HepG2 (cell line): ENCODE results near the gene ATP1A1. TPM values are rescaled to one million over a fixed set of nuclear protein-coding genes. Genes with fewer than 3 reads are reported as not detected.

ENCODE experiments used
- HNRNPUL1 ChIP-seq: fragments of 200-400 bp; formaldehyde crosslinking; IDR thresholded peaks from 2 replicates; pipeline ENCODE4 v1.6.1; 2017; ENCODE audit warnings: low read depth, mild to moderate bottlenecking, low read length, moderate library complexity
- IKZF1 ChIP-seq: fragments of 450-650 bp; IDR thresholded peaks from 2 replicates; pipeline ENCODE4 v1.7.1; 2016
- KAT2B ChIP-seq: fragments of 150-350 bp; IDR thresholded peaks from 2 replicates; pipeline ENCODE4 v1.6.1; 2014; ENCODE audit warnings: low read depth, low read length, borderline replicate concordance
- KLF9 ChIP-seq: IDR thresholded peaks from 2 replicates; pipeline ENCODE4 v1.6.1; 2016; ENCODE audit warnings: low read depth
- MIXL1 ChIP-seq: IDR thresholded peaks from 2 replicates; pipeline ENCODE4 v1.6.1; 2016
- NFIC ChIP-seq: IDR thresholded peaks from 2 replicates; pipeline ENCODE4 v1.6.1; 2012; ENCODE audit warnings: mild to moderate bottlenecking, low read length, inconsistent platforms
- REPIN1 ChIP-seq: sonication (generic); formaldehyde crosslinking; IDR thresholded peaks from 2 replicates; pipeline ENCODE4 v1.8.0; 2022; ENCODE audit warnings: missing genetic modification reagents, low read depth, mild to moderate bottlenecking, borderline replicate concordance
- SETDB1 ChIP-seq: sonication (generic); formaldehyde crosslinking; IDR thresholded peaks from 2 replicates; pipeline ENCODE4 v1.5.1; 2020; ENCODE audit warnings: missing genetic modification reagents, mild to moderate bottlenecking, borderline replicate concordance
- SRF ChIP-seq: IDR thresholded peaks from 2 replicates; pipeline ENCODE4 v1.6.1; 2011; ENCODE audit warnings: mild to moderate bottlenecking, low read depth, low read length, moderate library complexity
- TEAD2 ChIP-seq: sonication (generic); formaldehyde crosslinking; IDR thresholded peaks from 2 replicates; pipeline ENCODE4 v1.9.0; 2021; ENCODE audit warnings: missing genetic modification reagents
- ZBTB7B ChIP-seq: sonication (generic); formaldehyde crosslinking; IDR thresholded peaks from 2 replicates; pipeline ENCODE4 v1.4.0; 2020; ENCODE audit warnings: missing genetic modification reagents
- ZNF446 ChIP-seq: sonication (generic); formaldehyde crosslinking; IDR thresholded peaks from 2 replicates; pipeline ENCODE4 v1.5.0; 2020; ENCODE audit warnings: mild to moderate bottlenecking, missing genetic modification reagents
- ZNF589 ChIP-seq: sonication (generic); formaldehyde crosslinking; conservative IDR thresholded peaks from 2 replicates; pipeline ENCODE4 v1.8.0; 2022; ENCODE audit warnings: mild to moderate bottlenecking, moderate library complexity, missing genetic modification reagents
- ZNF724P ChIP-seq: sonication (generic); formaldehyde crosslinking; IDR thresholded peaks from 2 replicates; pipeline ENCODE4 v1.8.0; 2022; ENCODE audit warnings: missing genetic modification reagents, borderline replicate concordance
- ZNF788 ChIP-seq: sonication (generic); formaldehyde crosslinking; IDR thresholded peaks from 2 replicates; pipeline ENCODE4 v1.5.0; 2020; ENCODE audit warnings: mild to moderate bottlenecking, missing genetic modification reagents, borderline replicate concordance
- ZNF790 ChIP-seq: sonication (generic); formaldehyde crosslinking; IDR thresholded peaks from 2 replicates; pipeline ENCODE4 v1.8.0; 2022; ENCODE audit warnings: missing genetic modification reagents, mild to moderate bottlenecking, borderline replicate concordance
- polyA plus RNA-seq, 8 experiments: library from polyadenylated mRNA; depleted of rRNA in 3 of 8; stranded (reverse) in 7 of 8; unstranded in 1 of 8; fragments of >200 nt; fragmentation: Illumina TruSeq in 4 of 8; extraction: Trizol in 4 of 8; gene quantifications; 2 replicates each; pipeline versions ENCODE4 v1.2.1 to v1.2.3, GENCODE V29; 2011 to 2016; ENCODE audit warnings: low read depth in 4 of 8, missing spikeins in 1 of 8, mixed read lengths in 1 of 8; ENCODE audit not compliant: insufficient read depth in 1 of 8
- total RNA-seq, 5 experiments: library from RNA; depleted of rRNA; stranded (reverse); fragments of >200 nt; fragmentation: Illumina TruSeq; extraction: Trizol; gene quantifications; 2 replicates each; pipeline ENCODE4 v1.2.3, GENCODE V29; 2016; ENCODE audit warnings: low read depth in 1 of 5
- TF ChIP-seq, protein P1 (sequence below): sonication (generic); formaldehyde crosslinking; IDR thresholded peaks from 2 replicates; pipeline ENCODE4 v1.5.0; 2020; ENCODE audit warnings: mild to moderate bottlenecking, missing genetic modification reagents, moderate library complexity
- TF ChIP-seq, protein P2 (sequence below): sonication (generic); formaldehyde crosslinking; IDR thresholded peaks from 2 replicates; pipeline ENCODE4 v1.4.0; 2020; ENCODE audit warnings: missing genetic modification reagents
- TF ChIP-seq, protein P3 (sequence below): sonication (generic); formaldehyde crosslinking; IDR thresholded peaks from 2 replicates; pipeline ENCODE4 v1.5.1; 2020; ENCODE audit warnings: mild to moderate bottlenecking, missing genetic modification reagents, borderline replicate concordance

ATP1A1 gene
- total and polyA plus RNA-seq, 2 of the 13 experiments (the other 11 are each of a cell fraction or from before 2014, with no cell fraction given), result 280 to 705 TPM

DNA sequence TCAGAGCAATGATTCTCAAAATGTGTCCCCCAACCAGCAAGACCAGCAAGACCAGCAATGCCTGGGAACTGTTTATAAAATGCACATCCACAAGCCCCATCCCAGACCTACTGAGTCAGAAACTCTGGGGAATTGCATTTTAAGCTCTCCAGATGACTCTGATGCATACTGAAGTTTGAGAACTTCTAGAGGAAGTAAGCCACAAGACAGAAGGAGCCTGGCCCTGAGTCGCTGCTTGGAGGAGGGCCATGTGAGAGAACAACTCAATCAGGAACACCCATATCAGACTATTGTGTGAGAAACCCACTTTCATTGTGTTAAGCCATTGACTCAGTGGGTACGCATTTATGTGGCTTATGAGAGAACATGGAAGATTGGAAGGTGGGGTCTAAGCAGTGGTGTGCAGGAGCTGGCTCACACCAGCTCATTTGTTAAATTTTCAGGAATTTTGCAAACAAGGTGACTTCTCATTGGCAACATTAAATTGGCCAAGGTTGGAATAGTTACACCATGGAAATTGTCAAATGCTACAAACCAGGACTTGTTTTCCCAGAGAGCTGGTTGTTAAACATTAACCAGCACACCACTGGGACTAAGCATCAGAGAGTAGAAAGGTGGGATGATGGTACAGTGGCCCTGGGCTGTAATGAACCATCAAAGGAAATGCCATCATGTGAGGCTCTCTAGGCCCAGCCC, 38.9 kb downstream of the ATP1A1 start (continued):
- TF ChIP-seq, protein P1, sequence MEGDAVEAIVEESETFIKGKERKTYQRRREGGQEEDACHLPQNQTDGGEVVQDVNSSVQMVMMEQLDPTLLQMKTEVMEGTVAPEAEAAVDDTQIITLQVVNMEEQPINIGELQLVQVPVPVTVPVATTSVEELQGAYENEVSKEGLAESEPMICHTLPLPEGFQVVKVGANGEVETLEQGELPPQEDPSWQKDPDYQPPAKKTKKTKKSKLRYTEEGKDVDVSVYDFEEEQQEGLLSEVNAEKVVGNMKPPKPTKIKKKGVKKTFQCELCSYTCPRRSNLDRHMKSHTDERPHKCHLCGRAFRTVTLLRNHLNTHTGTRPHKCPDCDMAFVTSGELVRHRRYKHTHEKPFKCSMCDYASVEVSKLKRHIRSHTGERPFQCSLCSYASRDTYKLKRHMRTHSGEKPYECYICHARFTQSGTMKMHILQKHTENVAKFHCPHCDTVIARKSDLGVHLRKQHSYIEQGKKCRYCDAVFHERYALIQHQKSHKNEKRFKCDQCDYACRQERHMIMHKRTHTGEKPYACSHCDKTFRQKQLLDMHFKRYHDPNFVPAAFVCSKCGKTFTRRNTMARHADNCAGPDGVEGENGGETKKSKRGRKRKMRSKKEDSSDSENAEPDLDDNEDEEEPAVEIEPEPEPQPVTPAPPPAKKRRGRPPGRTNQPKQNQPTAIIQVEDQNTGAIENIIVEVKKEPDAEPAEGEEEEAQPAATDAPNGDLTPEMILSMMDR (CRISPR knock-in tag), result no peak
- TF ChIP-seq IKZF1 (no peak), REPIN1 (CRISPR knock-in tag) (0 out of 2 replicates have a peak, but pooled peaks have one; percentile 30), ZBTB7B (CRISPR knock-in tag) (0 out of 2 replicates have a peak, but pooled peaks have one; percentile 35), ZNF446 (CRISPR knock-in tag) (no peak), SRF (no peak), ZNF790 (CRISPR knock-in tag) (no peak), KAT2B (no peak), NFIC (0 out of 2 replicates have a peak, but pooled peaks have one; percentile 10), TEAD2 (CRISPR knock-in tag) (no peak), ZNF724P (CRISPR knock-in tag) (no peak), SETDB1 (CRISPR knock-in tag) (no peak), MIXL1 (no peak), HNRNPUL1 (0 out of 2 replicates have a peak, but pooled peaks have one; percentile 58), ZNF589 (CRISPR knock-in tag) (no peak), ZNF788 (0 out of 2 replicates have a peak, but pooled peaks have one; percentile 16), KLF9 (CRISPR knock-in tag) (no peak)
- TF ChIP-seq, protein P2, sequence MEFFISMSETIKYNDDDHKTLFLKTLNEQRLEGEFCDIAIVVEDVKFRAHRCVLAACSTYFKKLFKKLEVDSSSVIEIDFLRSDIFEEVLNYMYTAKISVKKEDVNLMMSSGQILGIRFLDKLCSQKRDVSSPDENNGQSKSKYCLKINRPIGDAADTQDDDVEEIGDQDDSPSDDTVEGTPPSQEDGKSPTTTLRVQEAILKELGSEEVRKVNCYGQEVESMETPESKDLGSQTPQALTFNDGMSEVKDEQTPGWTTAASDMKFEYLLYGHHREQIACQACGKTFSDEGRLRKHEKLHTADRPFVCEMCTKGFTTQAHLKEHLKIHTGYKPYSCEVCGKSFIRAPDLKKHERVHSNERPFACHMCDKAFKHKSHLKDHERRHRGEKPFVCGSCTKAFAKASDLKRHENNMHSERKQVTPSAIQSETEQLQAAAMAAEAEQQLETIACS, result no peak
- TF ChIP-seq, protein P3, sequence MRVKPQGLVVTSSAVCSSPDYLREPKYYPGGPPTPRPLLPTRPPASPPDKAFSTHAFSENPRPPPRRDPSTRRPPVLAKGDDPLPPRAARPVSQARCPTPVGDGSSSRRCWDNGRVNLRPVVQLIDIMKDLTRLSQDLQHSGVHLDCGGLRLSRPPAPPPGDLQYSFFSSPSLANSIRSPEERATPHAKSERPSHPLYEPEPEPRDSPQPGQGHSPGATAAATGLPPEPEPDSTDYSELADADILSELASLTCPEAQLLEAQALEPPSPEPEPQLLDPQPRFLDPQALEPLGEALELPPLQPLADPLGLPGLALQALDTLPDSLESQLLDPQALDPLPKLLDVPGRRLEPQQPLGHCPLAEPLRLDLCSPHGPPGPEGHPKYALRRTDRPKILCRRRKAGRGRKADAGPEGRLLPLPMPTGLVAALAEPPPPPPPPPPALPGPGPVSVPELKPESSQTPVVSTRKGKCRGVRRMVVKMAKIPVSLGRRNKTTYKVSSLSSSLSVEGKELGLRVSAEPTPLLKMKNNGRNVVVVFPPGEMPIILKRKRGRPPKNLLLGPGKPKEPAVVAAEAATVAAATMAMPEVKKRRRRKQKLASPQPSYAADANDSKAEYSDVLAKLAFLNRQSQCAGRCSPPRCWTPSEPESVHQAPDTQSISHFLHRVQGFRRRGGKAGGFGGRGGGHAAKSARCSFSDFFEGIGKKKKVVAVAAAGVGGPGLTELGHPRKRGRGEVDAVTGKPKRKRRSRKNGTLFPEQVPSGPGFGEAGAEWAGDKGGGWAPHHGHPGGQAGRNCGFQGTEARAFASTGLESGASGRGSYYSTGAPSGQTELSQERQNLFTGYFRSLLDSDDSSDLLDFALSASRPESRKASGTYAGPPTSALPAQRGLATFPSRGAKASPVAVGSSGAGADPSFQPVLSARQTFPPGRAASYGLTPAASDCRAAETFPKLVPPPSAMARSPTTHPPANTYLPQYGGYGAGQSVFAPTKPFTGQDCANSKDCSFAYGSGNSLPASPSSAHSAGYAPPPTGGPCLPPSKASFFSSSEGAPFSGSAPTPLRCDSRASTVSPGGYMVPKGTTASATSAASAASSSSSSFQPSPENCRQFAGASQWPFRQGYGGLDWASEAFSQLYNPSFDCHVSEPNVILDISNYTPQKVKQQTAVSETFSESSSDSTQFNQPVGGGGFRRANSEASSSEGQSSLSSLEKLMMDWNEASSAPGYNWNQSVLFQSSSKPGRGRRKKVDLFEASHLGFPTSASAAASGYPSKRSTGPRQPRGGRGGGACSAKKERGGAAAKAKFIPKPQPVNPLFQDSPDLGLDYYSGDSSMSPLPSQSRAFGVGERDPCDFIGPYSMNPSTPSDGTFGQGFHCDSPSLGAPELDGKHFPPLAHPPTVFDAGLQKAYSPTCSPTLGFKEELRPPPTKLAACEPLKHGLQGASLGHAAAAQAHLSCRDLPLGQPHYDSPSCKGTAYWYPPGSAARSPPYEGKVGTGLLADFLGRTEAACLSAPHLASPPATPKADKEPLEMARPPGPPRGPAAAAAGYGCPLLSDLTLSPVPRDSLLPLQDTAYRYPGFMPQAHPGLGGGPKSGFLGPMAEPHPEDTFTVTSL (CRISPR knock-in tag), result peak; percentile 52; the same call in 1 of the 2 replicates
